WI38 (cell line): ENCODE measurements around the gene SLC4A3.

ENCODE experiments used
- H3K4me3 ChIP-seq: 2 replicates; pipeline ENCODE4 v1.5.1; 2011; ENCODE audit warnings: low read depth, mild to moderate bottlenecking, control low read depth, low read length
- TF ChIP-seq, protein P1 (sequence below): IDR thresholded peaks from 2 replicates; pipeline ENCODE4 v1.5.1; 2012; ENCODE audit warnings: low read depth, mild to moderate bottlenecking, control low read depth, low read length

The SLC4A3 gene

DNA sequence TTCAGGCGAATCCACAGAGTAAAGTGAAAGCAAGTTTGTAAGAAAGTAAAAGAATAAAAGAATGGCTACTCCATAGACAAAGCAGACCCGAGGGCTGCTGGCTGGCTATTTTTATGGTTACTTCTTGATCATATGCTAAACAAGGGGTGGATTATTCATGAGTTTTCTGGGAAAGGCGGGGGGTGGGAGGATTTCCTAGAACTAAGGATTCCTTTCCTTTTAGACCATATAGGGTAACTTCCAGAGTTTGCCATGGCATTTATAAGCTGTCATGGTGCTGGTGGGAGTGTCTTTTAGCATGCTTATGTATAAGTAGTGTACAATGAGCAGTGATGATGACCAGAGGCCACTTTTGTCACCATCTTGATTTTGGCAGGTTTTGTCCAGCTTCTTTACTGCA is 59.8 kb downstream of the SLC4A3 start:
- TF ChIP-seq, protein P1, sequence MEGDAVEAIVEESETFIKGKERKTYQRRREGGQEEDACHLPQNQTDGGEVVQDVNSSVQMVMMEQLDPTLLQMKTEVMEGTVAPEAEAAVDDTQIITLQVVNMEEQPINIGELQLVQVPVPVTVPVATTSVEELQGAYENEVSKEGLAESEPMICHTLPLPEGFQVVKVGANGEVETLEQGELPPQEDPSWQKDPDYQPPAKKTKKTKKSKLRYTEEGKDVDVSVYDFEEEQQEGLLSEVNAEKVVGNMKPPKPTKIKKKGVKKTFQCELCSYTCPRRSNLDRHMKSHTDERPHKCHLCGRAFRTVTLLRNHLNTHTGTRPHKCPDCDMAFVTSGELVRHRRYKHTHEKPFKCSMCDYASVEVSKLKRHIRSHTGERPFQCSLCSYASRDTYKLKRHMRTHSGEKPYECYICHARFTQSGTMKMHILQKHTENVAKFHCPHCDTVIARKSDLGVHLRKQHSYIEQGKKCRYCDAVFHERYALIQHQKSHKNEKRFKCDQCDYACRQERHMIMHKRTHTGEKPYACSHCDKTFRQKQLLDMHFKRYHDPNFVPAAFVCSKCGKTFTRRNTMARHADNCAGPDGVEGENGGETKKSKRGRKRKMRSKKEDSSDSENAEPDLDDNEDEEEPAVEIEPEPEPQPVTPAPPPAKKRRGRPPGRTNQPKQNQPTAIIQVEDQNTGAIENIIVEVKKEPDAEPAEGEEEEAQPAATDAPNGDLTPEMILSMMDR, result no peak
- H3K4me3 ChIP-seq, result no peak overlapping the region

DNA sequence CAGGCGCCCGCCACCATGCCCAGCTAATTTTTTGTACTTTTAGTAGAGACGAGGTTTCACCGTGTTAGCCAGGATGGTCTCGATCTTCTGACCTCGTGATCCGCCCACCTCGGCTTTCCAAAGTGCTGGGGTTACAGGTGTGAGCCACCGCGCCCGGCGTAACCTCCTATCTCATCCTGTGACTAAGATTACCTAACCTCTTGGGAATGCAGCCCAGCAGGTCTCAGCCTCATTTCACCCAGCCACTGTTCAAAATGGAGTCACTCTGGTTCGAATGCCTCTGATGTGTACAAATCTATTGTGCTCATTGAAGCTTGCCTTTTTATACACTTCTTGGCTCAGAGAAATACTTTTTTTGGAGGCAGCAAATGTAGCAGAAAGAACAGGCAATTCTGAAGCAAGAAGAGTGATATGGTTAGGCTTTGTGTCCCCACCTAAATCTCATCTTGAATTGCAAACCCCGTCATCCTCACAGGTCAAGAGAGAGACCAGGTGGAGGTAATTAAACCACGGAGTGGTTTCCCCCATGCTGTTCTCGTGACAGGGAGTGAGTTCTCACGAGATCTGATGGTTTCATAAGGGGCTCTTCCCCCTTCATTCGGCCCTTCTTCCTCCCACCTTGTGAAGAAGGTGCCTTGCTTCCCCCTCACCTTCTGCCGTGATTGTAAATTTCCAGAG is 60.6 kb downstream of the SLC4A3 start:
- no peak overlapping the region for H3K4me3 ChIP-seq
- TF ChIP-seq, protein P1, result no peak

DNA sequence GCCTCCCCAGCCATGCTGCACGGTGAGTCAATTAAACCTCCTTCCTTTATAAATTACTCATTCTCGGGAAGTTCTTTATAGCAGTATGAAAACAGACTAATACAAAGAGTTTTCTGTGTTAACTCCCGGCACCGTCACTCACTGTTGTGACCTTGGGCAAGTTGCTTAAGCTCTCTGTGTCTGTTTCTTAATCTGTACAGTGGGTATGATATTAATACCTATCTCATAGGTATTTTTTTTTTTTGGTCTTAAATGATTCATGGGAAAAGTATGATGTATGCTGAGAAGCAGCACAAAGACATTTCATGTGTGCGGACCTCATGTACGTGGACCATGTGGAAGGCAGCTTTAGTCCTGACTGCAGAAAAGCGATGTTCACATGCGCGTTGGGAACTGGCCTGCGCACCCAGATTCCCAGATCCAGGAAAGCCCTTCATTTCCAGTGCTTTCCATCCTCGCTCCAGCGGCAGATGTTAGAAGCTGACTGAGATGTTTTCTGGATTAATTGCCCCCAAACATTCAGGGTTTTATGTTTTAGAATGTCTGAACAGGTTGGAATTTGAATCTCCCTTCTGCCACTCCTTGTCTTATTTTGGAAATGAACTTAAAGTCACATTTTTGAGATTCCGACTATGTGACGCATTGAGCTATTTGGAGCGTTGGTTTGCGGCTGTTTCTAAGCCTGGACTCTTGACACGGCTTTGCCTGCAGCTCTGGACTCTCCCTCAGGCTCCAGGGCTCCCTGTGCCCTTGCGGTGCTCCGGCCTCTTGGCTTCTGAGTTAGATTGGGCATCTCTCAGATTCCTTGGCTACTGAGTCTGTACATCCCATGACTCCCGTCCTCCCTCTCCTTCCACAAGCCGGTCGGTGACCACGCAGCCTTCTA is 61.4 kb downstream of the SLC4A3 start:
- TF ChIP-seq, protein P1, result no peak
- H3K4me3 ChIP-seq, result peak overlapping the region; percentile 10

DNA sequence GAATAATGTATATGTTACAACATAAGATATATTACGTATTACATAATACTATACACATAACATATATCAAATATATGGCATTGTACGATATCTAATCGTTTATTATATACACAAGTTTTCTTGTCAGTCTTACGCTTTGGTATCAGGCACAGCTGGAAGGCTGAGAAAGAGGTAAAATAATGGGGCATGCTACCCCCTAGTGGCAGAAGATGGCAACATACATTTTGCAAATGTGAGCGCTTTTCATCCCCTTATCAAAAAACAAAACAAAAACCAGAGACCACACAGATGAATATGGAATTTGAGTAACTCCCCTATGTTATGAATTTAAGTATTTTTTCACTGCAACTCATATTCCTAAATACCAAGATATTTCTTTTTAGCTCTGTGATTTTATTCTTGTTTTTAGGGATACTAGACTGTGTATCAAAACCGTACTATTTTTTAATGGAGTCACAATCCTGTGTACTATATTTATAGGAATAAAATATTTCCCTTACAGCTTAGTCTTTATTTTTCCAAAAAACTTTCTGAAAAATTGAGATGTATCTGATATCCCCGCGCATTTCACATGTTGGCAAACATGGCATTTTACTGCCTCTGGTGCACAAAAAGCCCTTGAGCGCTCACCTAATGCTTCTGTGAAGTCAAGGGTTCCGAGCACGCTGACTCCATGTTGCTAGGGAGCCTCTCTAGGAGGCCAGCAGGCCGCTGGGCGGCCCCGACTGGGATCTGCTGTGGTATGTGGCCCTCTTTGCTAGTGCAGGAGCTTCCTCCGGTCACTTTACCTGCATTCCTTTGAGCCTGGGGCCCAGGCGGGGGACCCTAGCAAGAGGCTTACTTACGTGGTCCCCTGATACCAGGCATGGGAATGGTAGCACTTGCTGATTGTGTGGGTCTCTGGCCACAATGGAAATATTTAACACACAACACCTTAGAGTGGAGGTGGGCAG is 62.5 kb downstream of the SLC4A3 start:
- H3K4me3 ChIP-seq, result peak overlapping the region; percentile 10; the same call in 1 of the 2 replicates
- TF ChIP-seq, protein P1, result no peak

DNA sequence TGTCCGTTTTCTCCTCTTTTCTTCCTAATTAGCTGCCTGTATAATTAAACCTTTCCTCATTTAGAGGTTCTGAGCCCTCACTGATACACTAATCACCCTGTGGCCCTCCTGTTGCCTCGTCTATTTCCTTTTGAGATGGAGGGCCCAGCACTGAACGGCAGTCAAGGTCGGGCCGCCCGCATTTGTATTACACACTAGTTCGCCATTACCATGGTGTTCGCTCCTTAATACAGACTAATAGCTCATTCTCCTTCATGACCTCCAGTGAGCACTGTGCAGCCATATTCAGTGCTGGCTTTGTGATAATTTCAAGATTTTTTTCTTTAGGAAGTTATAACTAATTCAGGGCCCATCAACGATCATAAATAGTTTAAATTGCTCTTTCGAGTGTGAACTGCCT is 64.1 kb downstream of the SLC4A3 start:
- TF ChIP-seq, protein P1, result no peak
- no peak overlapping the region for H3K4me3 ChIP-seq
